NCI-H128 (cell line): Measurements from ENCODE around the gene PKD1L1.

Source experiments
- DNase-seq: peaks from one replicate; lab custom pipeline; 2025; ENCODE audit not compliant: unreplicated experiment; lab: John Stamatoyannopoulos, UW

The PKD1L1 gene

GRCh38 chr7:47905076-47905920 is 43.0 kb downstream of the PKD1L1 start:
- DNase-seq: no peak

DNA sequence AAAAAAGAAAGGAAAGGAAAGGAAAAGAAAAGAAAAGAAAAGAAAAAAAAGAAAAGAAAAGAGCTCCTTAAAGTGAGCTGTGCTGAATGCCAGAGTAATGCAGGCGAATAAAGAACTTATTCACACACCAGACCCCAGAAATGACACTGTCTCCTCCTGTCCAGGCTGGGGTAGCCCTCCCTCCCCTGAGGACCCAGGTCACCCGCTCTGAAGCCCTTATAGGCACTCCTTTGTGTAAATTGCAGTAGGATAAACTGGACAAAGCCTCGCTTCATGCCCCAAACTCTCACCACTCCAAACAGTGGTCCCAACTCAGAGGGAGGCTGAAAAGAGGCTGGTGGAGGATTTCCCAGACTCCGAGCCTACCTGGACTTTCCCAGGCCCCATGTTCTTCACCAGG is 46.3 kb downstream of the PKD1L1 start:
- DNase-seq: no peak

DNA sequence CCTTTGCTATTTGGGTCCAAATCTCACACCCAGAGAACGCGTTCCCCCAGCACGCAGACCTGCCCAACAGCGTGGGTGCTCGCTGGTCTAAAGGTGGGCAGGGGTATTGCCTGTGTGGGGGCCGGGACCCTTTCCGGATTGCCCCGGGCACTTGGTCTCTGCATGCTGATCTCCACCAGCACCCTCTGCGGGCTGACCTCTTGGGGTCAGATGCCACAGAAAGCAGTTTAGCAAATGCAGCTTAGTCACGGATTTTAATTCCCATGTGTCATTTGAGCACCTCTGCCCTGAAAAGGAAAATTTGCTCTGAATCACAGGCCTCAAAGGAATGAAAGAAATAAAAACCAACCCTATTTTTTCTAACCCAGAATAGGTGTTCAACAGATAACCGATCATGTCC is 46.7 kb downstream of the PKD1L1 start:
- no peak for DNase-seq

DNA sequence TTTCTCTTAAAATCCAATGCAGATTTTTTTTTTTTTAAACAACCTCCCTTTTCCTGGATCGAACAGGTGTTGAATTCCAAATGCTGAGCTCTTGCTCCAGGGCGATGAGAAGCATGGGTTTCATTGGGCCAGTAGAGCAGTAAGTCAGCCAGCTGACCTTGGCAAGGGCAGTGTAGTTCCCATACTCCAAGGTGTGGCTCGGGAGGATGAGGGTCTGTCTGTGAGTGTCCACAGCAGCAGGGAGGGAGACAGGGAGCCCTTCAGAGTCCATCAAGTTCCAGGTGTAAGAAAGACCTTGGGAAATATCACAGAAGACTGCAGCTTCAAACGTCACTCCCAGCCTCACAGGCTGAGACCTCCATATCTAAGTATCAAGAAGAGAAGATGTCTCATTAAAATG is 50.4 kb downstream of the PKD1L1 start:
- DNase-seq: no peak

GRCh38 chr7:47896809-47897423 is 51.4 kb downstream of the PKD1L1 start:
- DNase-seq: no peak

DNA sequence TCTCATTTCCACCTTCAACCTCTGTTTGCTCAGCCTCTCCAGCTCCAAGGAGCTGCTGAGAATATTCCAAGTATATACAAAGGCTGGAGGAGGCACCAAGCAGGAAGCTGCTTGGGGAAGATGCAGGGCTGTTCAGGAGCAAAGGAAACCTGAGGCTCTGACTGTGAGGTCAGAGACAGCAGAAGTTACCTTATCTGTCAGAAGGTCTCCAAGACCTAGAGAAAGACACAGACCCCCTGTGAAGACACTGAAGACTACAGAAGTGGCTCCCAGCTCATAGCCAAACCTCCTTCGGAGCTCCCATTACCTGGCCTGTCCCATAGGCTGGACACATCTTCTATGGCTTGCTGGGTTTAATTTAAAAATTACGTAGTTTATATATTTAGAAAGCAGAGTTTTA is 53.2 kb downstream of the PKD1L1 start:
- DNase-seq: no peak

- no peak for DNase-seq
Observed at GRCh38 chr7:47893721-47894365, 54.4 kb downstream of the PKD1L1 start.

GRCh38 chr7:47893238-47893637 is 55.0 kb downstream of the PKD1L1 start:
- no peak for DNase-seq

DNA sequence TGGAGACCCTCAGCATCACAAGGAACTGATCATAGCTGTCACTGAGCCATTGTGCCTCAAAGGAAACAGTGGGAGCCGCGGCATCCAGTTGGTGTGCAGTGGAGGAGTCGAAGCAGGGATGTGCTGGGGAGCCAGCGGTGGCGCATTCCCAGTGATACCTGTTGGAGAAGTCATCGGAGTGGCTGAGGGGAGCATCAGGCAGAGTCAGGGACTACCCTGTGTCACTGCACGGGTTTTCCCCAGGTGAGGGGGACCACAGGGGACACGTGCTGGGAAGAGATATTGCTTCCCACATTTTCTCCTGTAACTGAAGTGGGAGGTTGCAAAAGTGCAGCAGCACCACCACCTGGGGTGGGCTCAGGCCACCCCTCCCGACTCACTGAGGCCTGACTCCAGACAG is 57.7 kb downstream of the PKD1L1 start:
- no peak for DNase-seq

- DNase-seq: no peak
Observed at GRCh38 chr7:47890125-47890524, 58.1 kb downstream of the PKD1L1 start.

DNA sequence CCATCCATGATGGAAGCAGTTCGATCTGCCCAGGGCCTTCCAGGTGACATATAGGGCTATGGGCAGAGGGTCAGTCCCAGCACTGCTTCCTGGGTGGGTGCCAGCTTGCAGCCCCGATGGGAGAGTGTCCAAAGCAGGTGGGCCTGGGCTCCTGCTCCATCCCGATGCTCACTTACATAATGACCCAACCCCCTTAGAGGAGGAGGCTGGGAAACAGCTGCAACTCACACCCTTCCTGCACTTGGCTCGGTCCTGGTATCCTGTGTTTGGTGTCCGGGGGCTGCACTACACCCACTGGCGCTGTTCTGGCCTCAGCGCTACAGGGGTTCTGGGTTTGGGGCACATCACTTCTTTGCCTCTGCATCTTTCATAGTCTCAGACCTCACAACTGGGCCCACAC is 58.5 kb downstream of the PKD1L1 start:
- no peak for DNase-seq

GRCh38 chr7:47888371-47889265 is 59.6 kb downstream of the PKD1L1 start:
- DNase-seq: no peak

DNA sequence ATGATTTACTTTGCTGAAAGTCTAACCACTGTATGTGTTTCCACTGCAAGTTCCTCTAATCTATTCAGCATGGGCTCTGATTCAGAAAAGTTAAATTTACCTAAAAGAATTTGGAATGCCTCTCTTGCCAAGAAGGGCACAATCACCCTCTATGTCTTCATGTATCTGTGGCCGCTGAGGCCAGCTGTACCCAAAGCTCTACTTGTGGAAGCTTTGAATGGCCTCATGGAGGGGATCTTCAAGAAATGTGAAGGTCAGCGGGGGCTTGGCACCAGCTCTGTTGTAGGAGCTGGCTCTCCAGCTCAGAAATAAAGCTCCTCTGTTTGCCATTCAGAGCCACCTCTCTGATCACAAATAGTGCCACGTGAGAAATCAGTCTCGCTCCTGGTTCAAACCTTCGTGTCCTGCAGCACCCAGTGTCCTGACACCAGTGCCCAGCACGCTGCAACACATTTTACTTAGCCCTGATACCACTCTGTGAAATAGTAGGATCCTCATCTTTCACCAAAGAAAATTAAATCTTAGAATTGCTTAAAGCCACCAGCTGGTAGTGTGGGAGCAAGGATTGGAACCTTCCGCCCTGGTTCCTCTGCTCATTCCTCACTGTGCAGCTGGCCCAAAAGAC is 61.1 kb downstream of the PKD1L1 start:
- DNase-seq: no peak

DNA sequence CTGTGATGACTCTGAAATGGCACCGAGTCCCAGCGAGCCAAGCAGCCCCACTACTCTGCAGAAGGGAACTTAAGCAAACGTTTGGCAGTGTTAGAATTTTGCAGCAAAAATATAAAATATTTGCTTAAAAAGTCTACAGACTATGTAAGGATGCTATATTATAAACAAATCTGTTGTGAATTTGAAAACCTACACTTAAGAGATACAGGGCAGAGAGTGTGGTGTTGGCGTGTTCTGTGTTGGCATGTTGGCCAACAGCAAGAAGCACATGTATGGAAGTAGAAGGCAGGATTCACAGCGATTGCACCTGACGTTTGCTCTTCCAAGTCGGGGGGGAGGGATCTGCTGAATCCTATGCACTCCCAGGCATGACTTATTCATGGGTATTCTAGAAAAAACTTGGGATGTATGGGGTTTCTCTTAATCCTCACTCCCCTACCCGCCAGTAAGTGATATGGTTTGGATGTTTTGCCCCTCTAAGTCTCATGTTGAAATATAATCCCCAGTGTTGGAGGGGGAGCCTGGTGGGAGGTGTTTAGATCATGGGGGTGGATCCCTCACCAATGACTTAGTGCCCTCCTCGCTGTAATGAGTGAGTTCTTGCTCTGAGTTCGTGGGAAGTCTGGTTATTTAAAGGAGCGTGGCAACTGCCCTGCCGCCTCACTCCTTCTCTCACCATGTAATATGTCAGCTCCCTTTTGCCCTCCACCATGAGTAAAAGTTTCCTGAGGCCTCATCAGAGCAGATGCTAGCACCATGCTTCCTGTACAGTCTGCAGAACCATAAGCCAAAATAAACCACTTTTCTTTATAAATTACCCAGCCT is 62.1 kb downstream of the PKD1L1 start:
- no peak for DNase-seq

DNA sequence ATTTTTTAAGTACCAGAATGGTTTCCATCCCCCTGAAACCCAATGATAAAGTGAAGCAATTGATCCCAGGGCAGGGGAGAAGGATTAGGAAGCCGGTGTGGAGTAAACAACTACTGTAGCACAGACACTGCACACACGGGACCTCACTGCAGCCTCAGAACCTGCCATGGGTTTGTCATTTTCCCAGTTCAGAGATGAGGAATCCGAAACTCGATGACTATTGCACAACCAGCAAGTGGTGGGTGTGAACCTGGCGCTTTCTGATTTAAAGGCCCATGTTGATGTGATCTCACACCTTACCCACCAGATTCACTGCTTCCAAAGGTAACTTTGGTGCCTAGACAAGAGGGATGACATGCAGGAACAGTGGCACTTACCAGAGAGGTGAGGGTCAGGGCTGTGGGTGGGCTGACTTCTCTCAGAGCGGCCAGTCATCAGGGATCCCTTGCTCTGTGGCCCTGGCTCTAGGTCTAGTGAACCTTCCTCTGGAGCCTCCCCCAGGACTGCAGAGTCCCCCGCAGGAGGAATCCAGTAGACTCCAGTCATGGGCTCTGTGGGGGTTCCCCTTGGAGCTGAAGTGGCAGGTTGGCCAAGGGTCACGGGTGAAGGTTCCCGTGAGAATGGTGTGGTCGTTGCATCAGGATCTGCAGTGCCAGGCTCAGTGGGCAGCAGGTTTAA is 62.8 kb downstream of the PKD1L1 start:
- no peak for DNase-seq

GRCh38 chr7:47884675-47885074 is 63.6 kb downstream of the PKD1L1 start:
- DNase-seq: no peak

DNA sequence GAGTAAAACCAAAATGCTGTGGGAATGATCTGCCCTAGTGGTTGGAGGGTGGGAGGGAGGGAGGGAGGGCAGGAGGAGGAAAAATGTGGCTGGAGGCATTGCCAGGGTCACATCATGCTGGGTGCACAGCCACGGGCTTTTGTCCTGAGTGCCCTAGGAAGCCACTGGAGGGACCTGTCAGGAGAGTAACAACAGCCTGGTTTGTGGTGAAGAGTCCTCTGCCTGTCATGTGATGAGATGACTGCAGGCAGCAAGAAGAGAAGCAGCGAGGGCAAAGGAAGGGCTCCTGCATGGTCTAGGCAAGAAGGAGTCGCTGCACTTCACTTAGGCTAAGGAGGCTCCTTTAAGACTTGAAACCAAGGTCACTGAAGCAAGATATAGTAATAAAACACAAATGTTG is 65.6 kb downstream of the PKD1L1 start:
- DNase-seq: no peak

GRCh38 chr7:47881256-47881655 is 67.0 kb downstream of the PKD1L1 start:
- no peak for DNase-seq

DNA sequence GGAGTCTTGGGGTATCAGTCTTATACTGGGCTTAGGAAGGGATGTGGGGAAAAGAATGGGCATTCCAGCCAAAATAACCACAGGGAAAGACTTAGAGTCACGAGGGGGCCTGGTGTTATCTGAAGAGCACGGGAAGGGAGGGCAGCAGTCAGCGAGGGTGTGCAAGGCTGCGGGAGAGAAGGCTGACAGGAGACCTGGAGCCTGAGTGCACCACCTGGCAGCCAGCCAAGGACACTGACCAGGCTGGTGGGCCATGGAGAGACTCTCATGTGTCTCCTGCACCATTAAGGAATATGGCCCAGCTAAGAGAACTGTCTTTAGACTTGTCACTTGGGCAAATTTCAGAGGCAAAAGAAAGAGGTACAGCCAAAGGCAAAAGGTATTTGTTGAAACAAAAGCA is 69.6 kb downstream of the PKD1L1 start:
- no peak for DNase-seq
